Mucosa of descending colon (tissue), 3 donors: ENCODE results near the gene KRTAP1-4. TPM values are rescaled to one million over a fixed set of nuclear protein-coding genes. Genes with fewer than 3 reads are reported as not detected.
"Not testable (repeated sequence)": the region's sequence is repeated elsewhere in the genome, so short reads cannot be mapped to it uniquely, and the experiment has no call there.

Experiments used
- ATAC-seq: fragments of 200-7000 bp; cut with Tn5 transposase; one replicate; pipeline ENCODE4 v1.9.1; 2020; ENCODE audit warnings: mild to moderate bottlenecking, moderate library complexity
- DNase-seq, 3 donors: peaks; one replicate each; pipeline ENCODE4 v3.0.0-alpha.2; 2020
- H3K36me3 ChIP-seq: fragments of 200-600 bp; one replicate; pipeline ENCODE4 v1.8.0; 2021; ENCODE audit warnings: low read depth, mild to moderate bottlenecking
- H3K4me1 ChIP-seq: fragments of 200-600 bp; one replicate; pipeline ENCODE4 v1.8.0; 2021; ENCODE audit warnings: low read depth, mild to moderate bottlenecking
- H3K4me3 ChIP-seq: fragments of 200-600 bp; one replicate; pipeline ENCODE4 v1.8.0; 2021; ENCODE audit warnings: mild to moderate bottlenecking
- H3K9me3 ChIP-seq: fragments of 200-600 bp; one replicate; pipeline ENCODE4 v1.8.0; 2021; ENCODE audit warnings: mild to moderate bottlenecking
- intact Hi-C, 2 donors: fragments of 100-400 bp; cut with DNase I in 1 of 2; cut with micrococcal nuclease in 1 of 2; formaldehyde crosslinking; loops; one replicate each; pipeline versions ENCODE4 v1.11.0 to v1.11.1; 2022; cut with DNase I, micrococcal nuclease
- total RNA-seq, 3 donors: library from RNA; stranded (reverse); fragmentation: NEBNext Ultra II Directional in 2 of 3; extraction: Animal tissue kit (Norgen Biotek cat#: 25700) in 2 of 3; gene quantifications; one replicate each; pipeline versions ENCODE4 v1.2.1 to v1.2.4, GENCODE V29; 2021 to 2023
- TF ChIP-seq, protein P1 (sequence below): fragments of 200-600 bp; IDR thresholded peaks from one replicate; pipeline ENCODE4 v1.8.0; 2022; ENCODE audit warnings: antibody characterized with exemption, mild to moderate bottlenecking
- donor health status: DM: no; HTN: no; CAD: no; lungs with moderate emphysema.
- donor health status: DM: no; HTN: no; CAD: no.
- donor health status: DM: no; HTN: yes; CAD: no.

KRTAP1-4 gene
- total RNA-seq, 3 donors from 2014 or later = not detected

GRCh38 chr17:41052566-41052965 lies 22.6 kb upstream of the KRTAP1-4 start:
- Histone ChIP-seq H3K4me1 (no peaks in the 10 kb centered on the region), H3K36me3 (no peaks in the 10 kb centered on the region), H3K9me3 (no peaks in the 10 kb centered on the region), H3K4me3 (no peak overlapping the region)
- DNase-seq (no peak), ATAC-seq (no peak)
- TF ChIP-seq, protein P1, sequence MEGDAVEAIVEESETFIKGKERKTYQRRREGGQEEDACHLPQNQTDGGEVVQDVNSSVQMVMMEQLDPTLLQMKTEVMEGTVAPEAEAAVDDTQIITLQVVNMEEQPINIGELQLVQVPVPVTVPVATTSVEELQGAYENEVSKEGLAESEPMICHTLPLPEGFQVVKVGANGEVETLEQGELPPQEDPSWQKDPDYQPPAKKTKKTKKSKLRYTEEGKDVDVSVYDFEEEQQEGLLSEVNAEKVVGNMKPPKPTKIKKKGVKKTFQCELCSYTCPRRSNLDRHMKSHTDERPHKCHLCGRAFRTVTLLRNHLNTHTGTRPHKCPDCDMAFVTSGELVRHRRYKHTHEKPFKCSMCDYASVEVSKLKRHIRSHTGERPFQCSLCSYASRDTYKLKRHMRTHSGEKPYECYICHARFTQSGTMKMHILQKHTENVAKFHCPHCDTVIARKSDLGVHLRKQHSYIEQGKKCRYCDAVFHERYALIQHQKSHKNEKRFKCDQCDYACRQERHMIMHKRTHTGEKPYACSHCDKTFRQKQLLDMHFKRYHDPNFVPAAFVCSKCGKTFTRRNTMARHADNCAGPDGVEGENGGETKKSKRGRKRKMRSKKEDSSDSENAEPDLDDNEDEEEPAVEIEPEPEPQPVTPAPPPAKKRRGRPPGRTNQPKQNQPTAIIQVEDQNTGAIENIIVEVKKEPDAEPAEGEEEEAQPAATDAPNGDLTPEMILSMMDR = no peak
- intact Hi-C loops = no loop called here

DNA sequence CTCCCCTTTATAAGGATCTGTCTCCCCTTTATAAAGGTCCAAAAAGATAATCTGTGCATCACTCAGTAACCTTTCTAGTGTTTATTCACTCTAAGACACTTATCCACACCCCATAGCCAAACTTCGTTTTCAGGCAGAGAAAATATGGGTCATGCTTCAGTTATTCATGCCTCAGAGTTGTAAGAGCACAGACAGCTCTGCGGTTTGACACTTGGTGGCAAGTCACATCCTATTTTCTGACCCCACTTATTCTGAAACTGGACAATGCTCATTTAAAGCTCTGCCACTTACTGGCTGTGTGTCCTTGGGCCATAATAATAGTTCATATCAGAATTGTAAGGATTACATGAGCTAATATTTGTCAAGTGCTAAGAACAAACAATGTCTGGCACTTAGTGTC lies 19.1 kb upstream of the KRTAP1-4 start:
- TF ChIP-seq, protein P1 = no peak
- H3K36me3 ChIP-seq = no peaks in the 10 kb centered on the region
- H3K4me3 ChIP-seq = no peak overlapping the region
- no peaks in the 10 kb centered on the region for H3K4me1 ChIP-seq
- intact Hi-C loops = no loop called here
- ATAC-seq (no peak), DNase-seq (no peak)
- no peaks in the 10 kb centered on the region for H3K9me3 ChIP-seq

GRCh38 chr17:41048441-41048840 lies 18.4 kb upstream of the KRTAP1-4 start:
- TF ChIP-seq, protein P1 = no peak
- ATAC-seq (no peak), DNase-seq (no peak)
- Histone ChIP-seq H3K9me3 (no peaks in the 10 kb centered on the region), H3K4me1 (no peaks in the 10 kb centered on the region), H3K4me3 (no peak overlapping the region), H3K36me3 (no peaks in the 10 kb centered on the region)
- intact Hi-C loops = no loop called here

DNA sequence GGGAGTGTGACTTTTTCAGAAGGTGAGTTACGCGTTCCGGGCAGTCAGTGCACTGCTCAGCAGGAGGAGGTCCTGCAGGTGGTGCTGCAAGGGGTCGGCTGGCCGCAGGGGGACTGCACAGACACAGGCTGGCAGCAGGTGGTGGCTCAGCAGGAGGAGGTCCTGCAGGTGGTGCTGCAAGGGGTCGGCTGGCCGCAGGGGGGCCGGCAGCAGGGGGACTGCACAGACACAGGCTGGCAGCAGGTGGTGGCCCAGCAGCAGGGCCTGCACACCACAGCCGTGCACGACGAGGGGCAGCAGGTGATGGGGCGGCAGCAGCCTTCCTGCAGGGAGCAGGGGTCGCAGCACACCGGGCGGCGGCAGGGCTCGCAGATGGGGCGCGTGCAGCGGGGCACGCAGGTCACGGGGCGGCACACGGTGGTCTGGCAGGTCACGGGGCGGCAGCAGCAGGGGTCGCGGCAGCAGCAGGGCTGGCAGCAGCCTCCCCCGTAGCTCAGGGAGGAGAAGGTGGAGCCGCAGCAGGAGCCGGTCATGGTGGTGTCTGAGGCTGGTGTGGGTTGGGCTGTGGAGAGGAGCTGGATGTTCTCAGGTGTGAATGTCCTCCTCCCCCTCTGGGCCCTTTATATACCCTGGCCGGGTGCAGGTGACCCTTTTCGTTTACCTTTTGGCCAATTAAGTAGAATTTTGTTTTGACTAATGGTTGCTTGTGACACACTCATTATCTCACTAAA lies 16.9 kb upstream of the KRTAP1-4 start, which contains the start of gene KRTAP2-1:
Gene KRTAP2-1 (minus strand): TSS at position 582 of the 731 bp plus-strand sequence. CDS start 49 bp downstream, at position 533.
- intact Hi-C loops, H3K9me3 ChIP-seq, DNase-seq, ATAC-seq, H3K4me1 ChIP-seq, H3K4me3 ChIP-seq, H3K36me3 ChIP-seq: not testable (repeated sequence)

DNA sequence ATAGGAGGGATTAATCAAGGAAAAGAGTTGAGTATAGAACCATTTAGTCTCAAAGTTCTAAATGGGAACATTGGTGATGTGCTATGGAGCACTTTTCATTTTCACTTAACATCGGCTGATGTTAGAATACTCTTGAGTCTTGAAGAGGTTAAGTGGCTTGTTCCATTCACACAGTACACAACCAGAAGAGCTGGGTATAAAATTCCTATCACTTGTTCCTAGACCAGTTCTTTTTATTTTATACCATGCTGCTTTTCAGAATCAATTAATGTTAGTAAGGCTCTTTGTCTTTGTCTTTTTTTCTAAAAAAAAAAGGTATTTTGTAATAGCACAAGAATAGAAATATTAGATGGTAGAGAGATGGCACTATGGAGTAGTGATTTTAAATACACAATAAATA lies 13.0 kb upstream of the KRTAP1-4 start:
- DNase-seq (no peak), ATAC-seq (no peak)
- intact Hi-C loops = no loop called here
- no peaks in the 10 kb centered on the region for H3K36me3 ChIP-seq
- no peak overlapping the region for H3K4me3 ChIP-seq
- no peaks in the 10 kb centered on the region for H3K4me1 ChIP-seq
- no peaks in the 10 kb centered on the region for H3K9me3 ChIP-seq
- TF ChIP-seq, protein P1 = no peak

DNA sequence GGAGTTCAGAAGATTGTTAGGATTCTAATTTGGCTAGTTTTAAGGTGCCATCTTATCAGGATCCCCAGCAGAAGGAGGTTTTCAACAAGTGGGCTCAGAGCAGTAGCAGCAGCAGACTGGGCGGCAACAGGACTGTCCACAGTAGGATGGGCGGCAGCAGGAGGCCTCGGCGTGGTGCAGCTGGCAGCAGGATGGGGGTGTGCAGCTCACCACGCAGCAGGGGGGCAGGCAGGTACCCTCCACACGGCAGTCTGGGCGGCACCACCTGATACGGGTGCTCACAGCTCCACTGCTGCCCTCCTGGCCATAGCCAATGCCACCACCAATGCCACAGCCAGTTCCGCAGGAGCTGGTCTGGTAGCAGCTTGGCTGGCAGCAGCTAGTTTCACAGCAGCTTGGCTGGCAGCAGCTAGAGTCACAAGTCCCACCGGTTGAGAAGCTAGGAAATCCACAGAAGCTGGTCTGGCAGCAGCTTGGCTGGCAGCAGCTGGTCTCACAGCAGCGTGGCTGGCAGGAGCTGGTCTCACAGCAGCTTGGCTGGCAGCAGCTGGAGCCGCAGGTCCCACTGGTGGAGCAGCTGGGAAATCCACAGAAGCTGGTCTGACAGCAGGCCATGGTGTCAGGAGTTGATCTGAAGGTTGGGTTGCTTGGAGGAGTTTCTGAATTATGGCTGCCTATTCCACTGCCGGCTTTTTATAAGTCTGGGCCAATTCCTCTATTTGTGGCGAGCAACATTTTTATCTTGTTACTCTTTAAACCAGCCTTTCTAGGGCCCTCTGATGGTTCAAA lies 11.0 kb upstream of the KRTAP1-4 start, which contains the start of gene KRTAP1-1:
Gene KRTAP1-1 (minus strand): TSS at position 668 of the 789 bp plus-strand sequence. CDS start 53 bp downstream, at position 615.
- intact Hi-C loops, DNase-seq, H3K4me1 ChIP-seq, H3K4me3 ChIP-seq, ATAC-seq, H3K9me3 ChIP-seq, H3K36me3 ChIP-seq: not testable (repeated sequence)
